Measurements from ENCODE around the gene FLAD1. TPM values are rescaled to one million over a fixed set of nuclear protein-coding genes. Genes with fewer than 3 reads are reported as not detected.

The FLAD1 gene
- total and polyA plus RNA-seq, 7 donors = 17.5 to 36.5 (median 22.8) TPM

- intact Hi-C loops (cut with DNase I) = loop anchor here (5.0 kb wide), 1 partner anchor 37 kb away; the partner anchor contains the start of gene PYGO2
- Histone ChIP-seq H3K4me3 (peak overlapping the region; percentile 73 to 94 (median 81)), H3K36me3 (no peaks in the 10 kb centered on the region), H3K27ac (peak overlapping the region; percentile 96 to 99 (median 98)), H3K27me3 (no peaks in the 10 kb centered on the region), H3K4me1 (peaks cover 0 to 27% (median 22%) of the 10 kb centered on the region in 4 donors), H3K9me3 (no peaks in the 10 kb centered on the region)
- TF ChIP-seq POLR2A (IDR thresholded peaks at IDR 0.05) (no peak), CTCF (IDR thresholded peaks at IDR 0.05) (peak in 3 of 4 experiments; percentile 73 to 82 (median 78)), POLR2AphosphoS5 (IDR thresholded peaks at IDR 0.05) (peak in 2 of 4 donors; percentile 15 to 26), EP300 (IDR thresholded peaks at IDR 0.05) (no peak)
- peak; percentile 87 for DNase-seq
- 10% methylated on average over 40 of the region's 40 CpGs for WGBS, 2 donors
These were observed 15.8 kb downstream of the FLAD1 start for GRCh38 chr1:154998818-154999570.

GRCh38 chr1:154999571-155000410, 16.6 kb downstream of the FLAD1 start:
- no peak for DNase-seq
- WGBS, 2 donors = 3 to 11% methylated on average over 50 of the region's 50 CpGs
- H3K4me1 ChIP-seq = peaks cover 0 to 35% (median 30%) of the 10 kb centered on the region in 4 donors
- no peaks in the 10 kb centered on the region for H3K36me3 ChIP-seq
- no peaks in the 10 kb centered on the region for H3K27me3 ChIP-seq
- H3K9me3 ChIP-seq = no peaks in the 10 kb centered on the region
- H3K4me3 ChIP-seq = peak overlapping the region; percentile 73 to 94 (median 81)
- TF ChIP-seq CTCF (IDR thresholded peaks at IDR 0.05) (no peak), EP300 (IDR thresholded peaks at IDR 0.05) (no peak), POLR2A (IDR thresholded peaks at IDR 0.05) (no peak), POLR2AphosphoS5 (IDR thresholded peaks at IDR 0.05) (no peak)
- H3K27ac ChIP-seq = peak overlapping the region; percentile 96 to 99 (median 98)
- intact Hi-C loops (cut with DNase I) = loop anchor here (2.0 to 5.0 kb wide), 3 partner anchors 37 to 63 kb away; partner anchors contain the start of genes ADAM15, PMVK and PYGO2

- H3K4me1 ChIP-seq = peaks cover 0 to 40% (median 35%) of the 10 kb centered on the region in 4 donors
- 1 to 2% methylated on average over 11 to 13 of the region's 13 CpGs for WGBS, 2 donors
- H3K9me3 ChIP-seq = no peaks in the 10 kb centered on the region
- peak overlapping the region; percentile 73 to 94 (median 81) for H3K4me3 ChIP-seq
- H3K27me3 ChIP-seq = no peaks in the 10 kb centered on the region
- peak overlapping the region; percentile 96 to 99 (median 98) for H3K27ac ChIP-seq
- no peaks in the 10 kb centered on the region for H3K36me3 ChIP-seq
- no peak for DNase-seq
- TF ChIP-seq EP300 (IDR thresholded peaks at IDR 0.05) = no peak
- TF ChIP-seq POLR2A (IDR thresholded peaks at IDR 0.05) = no peak
- TF ChIP-seq POLR2AphosphoS5 (IDR thresholded peaks at IDR 0.05) = no peak
- TF ChIP-seq CTCF (IDR thresholded peaks at IDR 0.05) = no peak
- intact Hi-C loops (cut with DNase I) = loop anchor here (2.0 to 5.0 kb wide), 2 partner anchors 52 to 64 kb away; partner anchors contain the start of genes ADAM15 and PMVK
These were observed 17.2 kb downstream of the FLAD1 start for GRCh38 chr1:155000411-155000725.

- Histone ChIP-seq H3K4me1 (peaks cover 0 to 40% (median 38%) of the 10 kb centered on the region in 4 donors), H3K27me3 (no peaks in the 10 kb centered on the region), H3K36me3 (no peaks in the 10 kb centered on the region), H3K4me3 (peak overlapping the region; percentile 73 to 94 (median 81)), H3K27ac (peak overlapping the region; percentile 96 to 99 (median 98)), H3K9me3 (no peaks in the 10 kb centered on the region)
- DNase-seq = peak; percentile 95
- TF ChIP-seq CTCF (IDR thresholded peaks at IDR 0.05) (no peak), EP300 (IDR thresholded peaks at IDR 0.05) (peak in 1 of 4 donors; percentile 32), POLR2A (IDR thresholded peaks at IDR 0.05) (peak; percentile 67 to 88), POLR2AphosphoS5 (IDR thresholded peaks at IDR 0.05) (peak; percentile 83 to 91 (median 88))
- intact Hi-C loops (cut with DNase I) = loop anchor here (2.0 to 5.0 kb wide), 2 partner anchors 51 to 64 kb away; partner anchors contain the start of genes ADAM15 and PMVK
- WGBS, 2 donors = 0% methylated on average over 43 of the region's 43 CpGs
These were observed 17.7 kb downstream of the FLAD1 start for GRCh38 chr1:155000726-155001424.
